Osteoblast (primary cell): Measurements from ENCODE around the gene NOS1. TPM values are rescaled to one million over a fixed set of nuclear protein-coding genes. Genes with fewer than 3 reads are reported as not detected.

Source experiments
- DNase-seq: peaks from one replicate; pipeline ENCODE4 v3.0.0; 2011; ENCODE audit warnings: low spot score, mixed read lengths; ENCODE audit not compliant: insufficient read length; ENCODE audit errors: missing footprints
- H2AFZ ChIP-seq: 2 replicates; pipeline ENCODE4 v1.6.0; 2011; ENCODE audit warnings: mild to moderate bottlenecking, low read length
- H3K27ac ChIP-seq: 2 replicates; pipeline ENCODE4 v1.5.1; 2011; ENCODE audit warnings: mild to moderate bottlenecking, low read depth, low read length, moderate library complexity
- H3K27me3 ChIP-seq: 2 replicates; pipeline ENCODE4 v1.6.0; 2012; ENCODE audit warnings: mild to moderate bottlenecking, control low read depth, inconsistent platforms, low read length, moderate library complexity; ENCODE audit not compliant: insufficient read depth
- H3K36me3 ChIP-seq: 2 replicates; pipeline ENCODE4 v1.5.1; 2011; ENCODE audit warnings: mild to moderate bottlenecking, low read length, control low read depth, moderate library complexity; ENCODE audit not compliant: insufficient read depth
- H3K4me1 ChIP-seq: 2 replicates; pipeline ENCODE4 v1.5.1; 2011; ENCODE audit warnings: mild to moderate bottlenecking, low read length, control low read depth, moderate library complexity; ENCODE audit not compliant: insufficient read depth
- H3K4me2 ChIP-seq: 2 replicates; pipeline ENCODE4 v1.6.0; 2011; ENCODE audit warnings: mild to moderate bottlenecking, low read length; ENCODE audit not compliant: insufficient read depth
- H3K4me3 ChIP-seq: fragments of 200-600 bp; sonication (generic); 3 replicates; pipeline ENCODE4 v1.5.1; 2012; ENCODE audit warnings: mild to moderate bottlenecking, low read length, inconsistent platforms; ENCODE audit not compliant: insufficient read depth
- H3K79me2 ChIP-seq: 2 replicates; pipeline ENCODE4 v1.6.0; 2012; ENCODE audit warnings: mild to moderate bottlenecking, low read length, control low read depth, inconsistent platforms; ENCODE audit not compliant: insufficient read depth
- H3K9me3 ChIP-seq: 2 replicates; pipeline ENCODE4 v1.5.1; 2011; ENCODE audit warnings: low read depth, low read length, control low read depth
- H4K20me1 ChIP-seq: 2 replicates; pipeline ENCODE4 v1.6.0; 2012; ENCODE audit warnings: mild to moderate bottlenecking, low read length, control low read depth; ENCODE audit not compliant: insufficient read depth
- total RNA-seq: library from RNA; depleted of rRNA; stranded (reverse); fragments of >200 nt; gene quantifications from 2 replicates; pipeline ENCODE4 v1.2.3, GENCODE V29; 2012
- TF ChIP-seq, protein P1 (sequence below): IDR thresholded peaks from 2 replicates; pipeline ENCODE4 v1.5.1; 2011; ENCODE audit warnings: mild to moderate bottlenecking, low read depth, low read length, moderate library complexity; ENCODE audit errors: extremely low read depth

The NOS1 gene
- total RNA-seq, 1 donor = not detected

DNA sequence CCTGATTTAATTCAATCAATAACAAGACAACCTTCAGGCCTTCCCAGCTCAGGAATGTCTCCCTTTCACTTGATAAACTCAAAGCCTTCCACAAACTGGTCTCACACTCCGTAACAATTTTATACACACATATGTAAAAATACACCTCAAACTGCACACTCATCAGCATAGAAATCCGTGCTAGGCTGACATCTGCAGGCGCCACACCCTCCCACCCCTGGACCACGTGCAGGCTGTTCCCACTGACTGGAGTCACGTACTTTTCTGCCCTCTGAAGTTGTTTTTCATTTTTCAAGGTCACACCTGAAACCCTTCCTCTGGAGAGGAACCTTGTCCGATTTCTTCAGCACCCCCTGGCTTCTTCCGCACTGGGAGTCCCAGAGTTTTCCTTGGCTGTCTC lies 198.8 kb downstream of the NOS1 start:
- Histone ChIP-seq H3K27me3 (no peaks in the 10 kb centered on the region), H2AFZ (no peak overlapping the region), H3K27ac (no peak overlapping the region), H3K4me2 (no peak overlapping the region), H3K4me1 (no peaks in the 10 kb centered on the region), H3K79me2 (no peaks in the 10 kb centered on the region), H3K9me3 (no peaks in the 10 kb centered on the region), H3K4me3 (no peak overlapping the region), H4K20me1 (no peaks in the 10 kb centered on the region), H3K36me3 (peaks cover 72% of the 10 kb centered on the region)
- DNase-seq = peak; percentile 6
- TF ChIP-seq, protein P1, sequence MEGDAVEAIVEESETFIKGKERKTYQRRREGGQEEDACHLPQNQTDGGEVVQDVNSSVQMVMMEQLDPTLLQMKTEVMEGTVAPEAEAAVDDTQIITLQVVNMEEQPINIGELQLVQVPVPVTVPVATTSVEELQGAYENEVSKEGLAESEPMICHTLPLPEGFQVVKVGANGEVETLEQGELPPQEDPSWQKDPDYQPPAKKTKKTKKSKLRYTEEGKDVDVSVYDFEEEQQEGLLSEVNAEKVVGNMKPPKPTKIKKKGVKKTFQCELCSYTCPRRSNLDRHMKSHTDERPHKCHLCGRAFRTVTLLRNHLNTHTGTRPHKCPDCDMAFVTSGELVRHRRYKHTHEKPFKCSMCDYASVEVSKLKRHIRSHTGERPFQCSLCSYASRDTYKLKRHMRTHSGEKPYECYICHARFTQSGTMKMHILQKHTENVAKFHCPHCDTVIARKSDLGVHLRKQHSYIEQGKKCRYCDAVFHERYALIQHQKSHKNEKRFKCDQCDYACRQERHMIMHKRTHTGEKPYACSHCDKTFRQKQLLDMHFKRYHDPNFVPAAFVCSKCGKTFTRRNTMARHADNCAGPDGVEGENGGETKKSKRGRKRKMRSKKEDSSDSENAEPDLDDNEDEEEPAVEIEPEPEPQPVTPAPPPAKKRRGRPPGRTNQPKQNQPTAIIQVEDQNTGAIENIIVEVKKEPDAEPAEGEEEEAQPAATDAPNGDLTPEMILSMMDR = no peak

DNA sequence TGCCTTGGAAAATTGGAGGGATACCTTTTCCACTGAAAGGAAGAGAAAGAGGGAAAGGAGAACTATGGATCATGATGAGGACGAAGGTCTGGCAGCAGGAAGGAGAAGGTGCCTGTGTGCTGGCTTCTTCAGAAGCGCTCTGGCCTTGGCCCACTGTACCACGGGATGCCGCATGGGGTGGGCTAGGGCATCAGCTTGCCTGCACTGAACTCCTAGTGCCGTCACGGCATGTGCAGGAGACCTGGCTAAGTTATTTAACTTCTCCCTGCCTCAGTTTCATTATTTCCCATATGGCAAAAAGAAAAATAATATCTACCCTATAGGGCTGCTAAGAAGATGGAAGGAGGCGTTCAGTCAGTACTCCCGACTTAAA lies 199.3 kb downstream of the NOS1 start:
- no peak for DNase-seq
- TF ChIP-seq, protein P1 = no peak
- no peaks in the 10 kb centered on the region for H3K9me3 ChIP-seq
- H4K20me1 ChIP-seq = no peaks in the 10 kb centered on the region
- no peaks in the 10 kb centered on the region for H3K79me2 ChIP-seq
- H3K4me1 ChIP-seq = no peaks in the 10 kb centered on the region
- H3K4me2 ChIP-seq = no peak overlapping the region
- no peak overlapping the region for H3K4me3 ChIP-seq
- no peaks in the 10 kb centered on the region for H3K27me3 ChIP-seq
- H2AFZ ChIP-seq = no peak overlapping the region
- peaks cover 73% of the 10 kb centered on the region for H3K36me3 ChIP-seq
- no peak overlapping the region for H3K27ac ChIP-seq

DNA sequence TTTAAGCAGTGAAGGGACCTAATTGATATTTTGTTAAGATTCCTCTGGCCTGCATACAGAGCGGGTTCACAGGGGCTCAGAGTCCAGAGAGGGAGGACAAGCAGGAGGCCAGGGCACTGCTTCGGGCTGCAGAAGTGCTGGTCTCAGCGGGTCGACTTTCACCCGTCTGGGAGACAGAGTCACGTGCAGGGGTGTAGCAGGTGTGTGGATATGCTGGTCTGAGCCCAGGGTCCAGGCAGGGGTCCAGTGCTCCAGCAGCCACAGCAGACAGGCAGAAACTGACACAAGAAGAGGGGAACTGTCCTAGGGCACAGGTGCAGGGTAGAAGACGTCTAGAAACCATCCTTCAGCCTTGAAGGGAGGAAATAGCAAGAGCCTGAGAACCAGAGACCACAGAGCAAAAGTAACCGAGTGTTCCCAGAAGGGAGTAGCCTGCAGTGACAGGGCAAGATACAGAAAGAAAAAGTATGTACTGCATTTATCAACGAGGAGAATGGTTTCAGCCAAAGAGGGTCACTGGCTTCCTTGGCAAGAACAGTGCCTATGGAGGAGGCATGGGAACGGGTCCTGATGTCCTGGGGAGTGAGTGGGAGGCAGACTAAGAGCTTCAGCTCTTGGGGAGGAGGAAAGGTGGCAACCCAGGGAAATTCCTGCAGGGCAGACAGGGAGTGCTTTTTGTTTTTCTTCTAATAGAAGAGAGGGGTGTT lies 199.8 kb downstream of the NOS1 start:
- Histone ChIP-seq H4K20me1 (no peaks in the 10 kb centered on the region), H3K9me3 (no peaks in the 10 kb centered on the region), H3K36me3 (peaks cover 68% of the 10 kb centered on the region), H2AFZ (no peak overlapping the region), H3K79me2 (no peaks in the 10 kb centered on the region), H3K4me1 (no peaks in the 10 kb centered on the region), H3K27me3 (no peaks in the 10 kb centered on the region), H3K27ac (no peak overlapping the region), H3K4me2 (no peak overlapping the region), H3K4me3 (no peak overlapping the region)
- TF ChIP-seq, protein P1 = no peak
- DNase-seq = no peak

DNA sequence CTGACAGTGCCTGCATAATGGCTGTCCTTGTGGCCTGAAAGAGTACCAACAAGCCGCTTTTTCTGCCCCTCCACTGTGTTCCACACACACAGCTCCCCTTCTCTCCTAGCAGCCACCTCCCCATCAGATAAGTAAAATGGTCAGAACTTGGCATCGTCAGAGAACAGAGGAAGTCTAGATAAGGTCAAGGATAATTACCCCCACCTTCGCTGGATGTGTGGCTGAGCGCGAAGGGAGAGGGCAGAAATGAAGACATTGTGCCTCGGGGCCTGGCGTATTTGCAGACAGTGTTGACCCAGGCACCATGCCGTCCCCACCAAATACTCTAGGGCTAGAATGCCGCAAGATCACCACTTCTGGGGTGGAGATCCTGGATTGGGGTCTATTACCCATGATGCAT lies 201.8 kb downstream of the NOS1 start:
- TF ChIP-seq, protein P1 = no peak
- H3K27ac ChIP-seq = no peak overlapping the region
- no peak overlapping the region for H3K4me2 ChIP-seq
- peaks cover 65% of the 10 kb centered on the region for H3K36me3 ChIP-seq
- H3K4me1 ChIP-seq = no peaks in the 10 kb centered on the region
- H3K4me3 ChIP-seq = no peak overlapping the region
- H3K9me3 ChIP-seq = no peaks in the 10 kb centered on the region
- H3K79me2 ChIP-seq = no peaks in the 10 kb centered on the region
- no peaks in the 10 kb centered on the region for H3K27me3 ChIP-seq
- DNase-seq = no peak
- no peak overlapping the region for H2AFZ ChIP-seq
- H4K20me1 ChIP-seq = no peaks in the 10 kb centered on the region
